T-cell (primary cell): ENCODE results near the gene PCBP3. TPM values are rescaled to one million over a fixed set of nuclear protein-coding genes. Genes with fewer than 3 reads are reported as not detected.
"Not testable (repeated sequence)": the region's sequence is repeated elsewhere in the genome, so short reads cannot be mapped to it uniquely, and the experiment has no call there.

Experiments used
- ATAC-seq, 4 experiments: fragments of 200-7000 bp in 3 of 4; fragments of 150-1000 bp in 1 of 4; cut with Tn5 transposase; replicated peaks in 1 of 4; 1 replicate in 3 of 4; 2 replicates in 1 of 4; pipeline ENCODE4 v1.10.0; 2021; ENCODE audit warnings: moderate library complexity in 3 of 4, mild to moderate bottlenecking in 2 of 4, moderate number of reproducible peaks in 1 of 4
- CTCF ChIA-PET, 2 donors: fragments of 300-600 bp; sonication (Branson Sonifier 250); formaldehyde crosslinking; loops; one replicate each; lab custom pipeline; 2022; ENCODE audit warnings: antibody characterized with exemption in 2 of 2; lab: Charles Lee
- POLR2A ChIA-PET, 2 donors: fragments of 300-600 bp; sonication (Branson Sonifier 250); formaldehyde crosslinking; loops; one replicate each; lab custom pipeline; 2022; ENCODE audit warnings: antibody characterized with exemption in 2 of 2; lab: Charles Lee
- DNase-seq, 35 experiments: peaks; one replicate each; pipeline versions ENCODE4 v3.0.0 to v3.0.0-alpha.2; 2013 to 2023
- H3K27ac ChIP-seq: one replicate; pipeline ENCODE4 v1.5.1; 2013; ENCODE audit warnings: low read length
- H3K27me3 ChIP-seq, 2 experiments: replicated peaks in 1 of 2; 1 replicate in 1 of 2; 2 replicates in 1 of 2; pipeline versions ENCODE4 v1.6.1 to v1.7.0; 2013; ENCODE audit warnings: low read length in 1 of 2, mixed read lengths in 1 of 2; ENCODE audit not compliant: control insufficient read depth in 2 of 2, insufficient read depth in 2 of 2; ENCODE audit errors: extremely low read depth in 1 of 2
- H3K36me3 ChIP-seq, 2 donors: 1 replicate in 1 of 2; 2 replicates in 1 of 2; pipeline versions ENCODE4 v1.6.1 to v1.7.0; 2013; ENCODE audit warnings: low read length in 1 of 2; ENCODE audit not compliant: control insufficient read depth in 2 of 2, insufficient read depth in 1 of 2; ENCODE audit errors: extremely low read depth in 1 of 2
- H3K4me1 ChIP-seq, 2 experiments: 1 replicate in 1 of 2; 2 replicates in 1 of 2; pipeline versions ENCODE4 v1.6.1 to v1.7.0; 2013; ENCODE audit warnings: low read length in 2 of 2, mixed read lengths in 1 of 2; ENCODE audit not compliant: insufficient read depth in 2 of 2, control insufficient read depth in 1 of 2; ENCODE audit errors: extremely low read depth in 1 of 2
- H3K4me3 ChIP-seq, 2 donors: 1 replicate in 1 of 2; 2 replicates in 1 of 2; pipeline versions ENCODE4 v1.5.1 to v1.7.0; 2013; ENCODE audit warnings: mild to moderate bottlenecking in 2 of 2, low read length in 1 of 2, moderate library complexity in 1 of 2; ENCODE audit not compliant: control insufficient read depth in 1 of 2; ENCODE audit errors: extremely low read depth in 1 of 2
- H3K9me3 ChIP-seq: 2 replicates; pipeline ENCODE4 v1.7.0; 2013
- H3K27ac Mint-ChIP-seq, 2 donors: one replicate each; pipeline ENCODE4 v1.8.0; 2020 to 2021; ENCODE audit warnings: mild to moderate bottlenecking in 2 of 2, mixed read lengths in 2 of 2
- H3K27me3 Mint-ChIP-seq, 2 donors: one replicate each; pipeline ENCODE4 v1.8.0; 2021 to 2022; ENCODE audit warnings: mixed read lengths in 2 of 2
- H3K36me3 Mint-ChIP-seq: one replicate; pipeline ENCODE4 v1.8.0; 2021; ENCODE audit warnings: mixed read lengths
- H3K4me1 Mint-ChIP-seq, 3 donors: one replicate each; pipeline ENCODE4 v1.8.0; 2020 to 2022; ENCODE audit warnings: mixed read lengths in 3 of 3, mild to moderate bottlenecking in 1 of 3
- H3K4me3 Mint-ChIP-seq, 3 donors: one replicate each; pipeline ENCODE4 v1.8.0; 2020 to 2022; ENCODE audit warnings: mild to moderate bottlenecking in 3 of 3, mixed read lengths in 3 of 3, moderate library complexity in 3 of 3
- H3K9me3 Mint-ChIP-seq, 3 donors: one replicate each; pipeline ENCODE4 v1.8.0; 2020 to 2022; ENCODE audit warnings: mixed read lengths in 3 of 3
- WGBS: methylation state at CpG from one replicate; pipeline ENCODE4 v1.1.5; 2013; ENCODE audit warnings: missing lambda C conversion rate; ENCODE audit not compliant: insufficient coverage; 5-methylcytosine and 5-hydroxymethylcytosine counted together
- total RNA-seq, 35 experiments: library from RNA in 6 of 35; stranded (reverse) in 6 of 35; fragments of 120-200 nt in 1 of 35; gene quantifications; one replicate each; pipeline versions ENCODE4 v1.2.1 to v1.2.4 and lab custom pipeline; 2013 to 2026

The PCBP3 gene
- total RNA-seq, 5 donors from 2014 or later (not counting 1 experiment from before 2014, with no cell fraction given) = 1.5 to 4.2 (median 2.8) TPM

- no peak for ATAC-seq
- POLR2A ChIA-PET = no interaction called here
Observed at GRCh38 chr21:45713613-45714012, 70.1 kb downstream of the PCBP3 start.

DNA sequence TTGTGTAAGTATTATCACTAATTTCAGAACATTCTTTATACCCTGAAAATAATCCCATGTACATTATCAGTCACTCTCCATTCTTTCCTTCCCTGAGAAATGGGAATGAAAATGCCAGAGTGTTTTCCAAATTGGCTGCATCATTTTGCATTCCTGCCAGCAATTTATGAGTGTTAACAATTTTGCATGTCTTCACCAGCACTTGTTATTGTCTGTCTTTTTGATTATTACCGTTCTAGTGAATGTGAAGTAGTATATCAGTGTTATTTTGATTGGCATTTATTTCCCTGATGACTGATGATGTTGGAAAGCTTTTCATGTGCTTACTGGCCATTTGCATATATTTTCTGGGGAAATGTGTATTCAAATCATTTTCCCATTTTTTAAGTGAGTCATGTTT is 71.9 kb downstream of the PCBP3 start:
- DNase-seq (no peak), ATAC-seq (no peak)
- no peaks in the 10 kb centered on the region for H3K36me3 ChIP-seq
- peaks cover 2% of the 10 kb centered on the region for H3K9me3 ChIP-seq
- H3K27ac ChIP-seq = no peak overlapping the region
- POLR2A ChIA-PET = no interaction called here
- H3K27me3 Mint-ChIP-seq = peaks cover 3 to 9% of the 10 kb centered on the region in 2 donors
- H3K27ac Mint-ChIP-seq = no peak overlapping the region
- H3K36me3 Mint-ChIP-seq = peaks cover 6% of the 10 kb centered on the region
- H3K4me3 Mint-ChIP-seq = no peak overlapping the region
- peaks cover 0 to 9% (median 5%) of the 10 kb centered on the region in 3 donors for H3K4me1 Mint-ChIP-seq
- peaks cover 0 to 8% of the 10 kb centered on the region in 2 experiments for H3K27me3 ChIP-seq
- H3K4me3 ChIP-seq = no peak overlapping the region
- H3K4me1 ChIP-seq = no peaks in the 10 kb centered on the region
- CTCF ChIA-PET = no interaction called here
- peaks cover 0 to 32% (median 7%) of the 10 kb centered on the region in 3 donors for H3K9me3 Mint-ChIP-seq
- WGBS = no CpG with 5 or more reads among the region's 1 CpG

More at GRCh38 chr21:45713613-45714012, 70.1 kb downstream of the PCBP3 start:
- Histone ChIP-seq H3K4me3 (no peak overlapping the region), H3K4me1 (no peaks in the 10 kb centered on the region), H3K27me3 (peaks cover 0 to 4% of the 10 kb centered on the region in 2 experiments), H3K36me3 (no peaks in the 10 kb centered on the region), H3K9me3 (peaks cover 2% of the 10 kb centered on the region), H3K27ac (no peak overlapping the region)
- Mint-ChIP-seq H3K27ac (no peak overlapping the region), H3K9me3 (peaks cover 0 to 33% (median 7%) of the 10 kb centered on the region in 3 donors), H3K4me1 (peaks cover 4 to 5% (median 5%) of the 10 kb centered on the region in 3 donors), H3K4me3 (no peak overlapping the region), H3K27me3 (peaks cover 3% of the 10 kb centered on the region in 2 donors), H3K36me3 (peaks cover 6% of the 10 kb centered on the region)
- WGBS = 90% methylated on average over 6 of the region's 6 CpGs
- no peak for DNase-seq
- CTCF ChIA-PET = no interaction called here

DNA sequence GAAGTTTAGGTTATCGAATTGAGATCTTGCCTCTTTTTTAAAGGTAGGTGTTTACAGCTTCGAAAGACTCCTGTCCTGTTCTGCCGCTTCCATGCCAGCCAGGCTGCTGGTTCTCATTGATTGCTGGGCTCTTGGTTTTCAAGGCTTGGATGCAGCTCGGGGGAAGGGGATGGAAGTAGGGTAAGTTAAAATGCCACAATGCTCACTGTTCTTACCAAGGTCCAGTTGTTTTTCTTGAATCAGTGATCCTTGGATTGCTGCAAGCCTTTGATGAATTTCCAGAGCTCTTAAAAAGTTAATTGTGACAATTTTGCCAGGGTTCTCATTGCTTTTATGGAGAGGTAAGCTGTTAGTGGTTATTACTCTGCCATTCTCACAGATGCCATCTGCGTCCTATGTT is 74.9 kb downstream of the PCBP3 start:
- DNase-seq (no peak), ATAC-seq (no peak)
- POLR2A ChIA-PET = no interaction called here
- Mint-ChIP-seq H3K36me3 (peaks cover 6% of the 10 kb centered on the region), H3K4me3 (no peak overlapping the region), H3K27me3 (peaks cover 3 to 11% of the 10 kb centered on the region in 2 donors), H3K4me1 (peaks cover 0 to 9% (median 5%) of the 10 kb centered on the region in 3 donors), H3K27ac (no peak overlapping the region), H3K9me3 (peaks cover 0 to 11% (median 0%) of the 10 kb centered on the region in 3 donors)
- Histone ChIP-seq H3K9me3 (no peaks in the 10 kb centered on the region), H3K27me3 (peaks cover 0 to 8% of the 10 kb centered on the region in 2 experiments), H3K36me3 (no peaks in the 10 kb centered on the region), H3K4me3 (no peak overlapping the region), H3K4me1 (no peaks in the 10 kb centered on the region), H3K27ac (no peak overlapping the region)
- CTCF ChIA-PET = no interaction called here
- WGBS = 84% methylated on average over 3 of the region's 5 CpGs

DNA sequence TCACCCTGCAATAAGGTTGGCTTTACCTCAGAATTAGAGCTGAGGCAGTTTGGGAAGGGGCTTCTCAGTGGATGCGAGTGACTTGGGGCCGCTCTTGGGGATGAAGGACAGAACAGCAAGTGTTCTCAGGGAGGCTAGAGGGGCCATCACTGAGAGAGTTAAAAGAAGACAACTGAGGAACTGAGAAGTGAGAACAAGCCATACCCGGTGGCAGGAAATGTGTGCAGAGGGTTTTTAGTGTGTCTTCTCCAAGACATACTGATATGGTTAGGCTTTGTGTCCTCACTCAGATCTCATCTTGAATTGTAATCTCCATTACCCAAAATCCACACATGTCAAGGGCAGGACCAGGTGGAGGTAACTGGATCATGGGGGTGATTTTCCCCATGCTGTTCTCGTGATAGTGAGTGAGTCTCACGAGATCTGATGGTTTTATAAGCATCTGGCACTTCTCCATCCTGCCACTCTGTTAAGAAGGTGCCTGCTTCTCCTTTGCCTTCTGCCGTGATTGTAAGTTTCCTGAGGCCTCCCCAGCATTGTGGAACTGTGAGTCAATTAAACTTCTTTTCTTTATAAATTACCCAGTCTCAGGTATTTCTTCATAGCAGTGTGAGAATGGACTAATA is 75.8 kb downstream of the PCBP3 start:
- Histone ChIP-seq H3K9me3 (no peaks in the 10 kb centered on the region), H3K36me3 (no peaks in the 10 kb centered on the region), H3K4me3 (no peak overlapping the region), H3K27me3 (peaks cover 0 to 8% of the 10 kb centered on the region in 2 experiments), H3K4me1 (no peaks in the 10 kb centered on the region), H3K27ac (no peak overlapping the region)
- Mint-ChIP-seq H3K36me3 (peaks cover 2% of the 10 kb centered on the region), H3K4me1 (peaks cover 0 to 9% (median 5%) of the 10 kb centered on the region in 3 donors), H3K4me3 (no peak overlapping the region), H3K27me3 (peaks cover 3 to 11% of the 10 kb centered on the region in 2 donors), H3K27ac (no peak overlapping the region), H3K9me3 (peaks cover 0 to 11% (median 0%) of the 10 kb centered on the region in 3 donors)
- 94% methylated on average over 2 of the region's 6 CpGs for WGBS
- no peak for ATAC-seq
- DNase-seq = no peak
- ChIA-PET CTCF (no interaction called here), POLR2A (no interaction called here)

GRCh38 chr21:45720204-45720603 is 76.7 kb downstream of the PCBP3 start:
- H3K27ac Mint-ChIP-seq, H3K36me3 Mint-ChIP-seq, H3K4me3 Mint-ChIP-seq, ATAC-seq, H3K9me3 Mint-ChIP-seq, H3K4me3 ChIP-seq, H3K4me1 ChIP-seq, H3K27me3 ChIP-seq, H3K36me3 ChIP-seq, H3K9me3 ChIP-seq, CTCF ChIA-PET, H3K27ac ChIP-seq, H3K4me1 Mint-ChIP-seq, POLR2A ChIA-PET, DNase-seq: not testable (repeated sequence)
- peaks cover 3 to 11% of the 10 kb centered on the region in 2 donors for H3K27me3 Mint-ChIP-seq
- no CpG with 5 or more reads among the region's 1 CpG for WGBS

DNA sequence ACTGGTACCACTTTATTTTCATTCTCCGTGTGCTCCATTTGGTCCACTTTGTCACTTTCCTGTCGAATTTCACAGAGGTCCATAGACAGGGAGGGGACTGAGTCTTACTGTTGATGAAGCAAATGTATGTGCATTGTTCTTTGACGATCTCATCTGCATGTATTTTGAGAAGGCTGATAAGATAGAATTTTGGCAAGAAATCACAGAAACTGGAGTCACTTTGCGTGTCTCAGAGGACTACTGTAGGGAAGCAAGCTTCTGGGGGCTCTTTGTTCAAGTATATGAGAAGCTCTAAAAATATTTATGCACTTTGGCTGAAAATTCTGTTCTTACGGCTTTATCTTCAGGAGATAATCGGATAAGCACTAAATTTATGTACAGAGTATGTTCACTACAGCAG is 78.1 kb downstream of the PCBP3 start:
- DNase-seq = no peak
- Histone ChIP-seq H3K4me1 (no peaks in the 10 kb centered on the region), H3K9me3 (no peaks in the 10 kb centered on the region), H3K36me3 (peaks cover 0 to 4% of the 10 kb centered on the region in 2 donors), H3K27me3 (peaks cover 0 to 8% of the 10 kb centered on the region in 2 experiments), H3K27ac (no peak overlapping the region), H3K4me3 (no peak overlapping the region)
- Mint-ChIP-seq H3K4me1 (peaks cover 0 to 9% (median 5%) of the 10 kb centered on the region in 3 donors), H3K9me3 (no peaks in the 10 kb centered on the region), H3K27ac (no peak overlapping the region), H3K4me3 (no peak overlapping the region), H3K27me3 (peaks cover 3 to 13% of the 10 kb centered on the region in 2 donors), H3K36me3 (no peaks in the 10 kb centered on the region)
- POLR2A ChIA-PET = no interaction called here
- no peak for ATAC-seq
- 83% methylated on average over 3 of the region's 6 CpGs for WGBS
- CTCF ChIA-PET = no interaction called here
